Hepatocyte (in vitro differentiated cells): ENCODE results near the gene MAP3K2. TPM values are rescaled to one million over a fixed set of nuclear protein-coding genes. Genes with fewer than 3 reads are reported as not detected.

ENCODE experiments used
- DNase-seq: peaks from one replicate; pipeline ENCODE4 v3.0.0-alpha.2; 2016; ENCODE audit warnings: low spot score
- H2AFZ ChIP-seq: fragments of 200-600 bp; sonication (generic); 2 replicates; pipeline ENCODE4 v1.6.0; 2016; ENCODE audit warnings: antibody characterized with exemption, mild to moderate bottlenecking
- H3K27ac ChIP-seq: fragments of 200-600 bp; sonication (generic); 2 replicates; pipeline ENCODE4 v1.5.1; 2016; ENCODE audit warnings: mild to moderate bottlenecking
- H3K27me3 ChIP-seq: fragments of 200-600 bp; sonication (generic); 2 replicates; pipeline ENCODE4 v1.6.1; 2016
- H3K36me3 ChIP-seq: fragments of 200-600 bp; sonication (generic); replicated peaks from 2 replicates; pipeline ENCODE4 v1.5.1; 2016; ENCODE audit warnings: low read depth; ENCODE audit not compliant: insufficient read depth
- H3K4me1 ChIP-seq: fragments of 200-600 bp; sonication (generic); 2 replicates; pipeline ENCODE4 v1.5.1; 2016; ENCODE audit warnings: mild to moderate bottlenecking, moderate library complexity; ENCODE audit not compliant: insufficient read depth
- H3K4me2 ChIP-seq: fragments of 200-600 bp; sonication (generic); 2 replicates; pipeline ENCODE4 v1.6.0; 2016
- H3K4me3 ChIP-seq: fragments of 200-600 bp; sonication (generic); 2 replicates; pipeline ENCODE4 v1.5.1; 2016; ENCODE audit warnings: mild to moderate bottlenecking
- H3K79me2 ChIP-seq: fragments of 200-600 bp; sonication (generic); 2 replicates; pipeline ENCODE4 v1.6.0; 2017; ENCODE audit warnings: mild to moderate bottlenecking
- H3K9me2 ChIP-seq: fragments of 200-600 bp; sonication (generic); replicated peaks from 2 replicates; pipeline ENCODE4 v1.6.0; 2017; ENCODE audit warnings: mild to moderate bottlenecking; ENCODE audit not compliant: insufficient read depth
- H3K9me3 ChIP-seq: fragments of 200-600 bp; sonication (generic); 2 replicates; pipeline ENCODE4 v1.5.1; 2016; ENCODE audit warnings: low read depth, mild to moderate bottlenecking
- H4K20me1 ChIP-seq: fragments of 200-600 bp; sonication (generic); 2 replicates; pipeline ENCODE4 v1.6.0; 2016; ENCODE audit warnings: mild to moderate bottlenecking; ENCODE audit not compliant: insufficient read depth, poor library complexity, severe bottlenecking
- EZH2 ChIP-seq: fragments of 200-600 bp; sonication (generic); IDR thresholded peaks from 2 replicates; pipeline ENCODE4 v1.6.1; 2016; ENCODE audit warnings: antibody characterized with exemption, mild to moderate bottlenecking, borderline replicate concordance
- EZH2phosphoT487 ChIP-seq: fragments of 200-600 bp; sonication (generic); IDR thresholded peaks from one replicate; pipeline ENCODE4 v1.6.1; 2018; ENCODE audit warnings: antibody characterized with exemption, mild to moderate bottlenecking, low read depth, moderate library complexity; ENCODE audit not compliant: unreplicated experiment, severe bottlenecking
- WGBS: methylation state at CpG from one replicate; pipeline ENCODE4 v1.1.6; 2016; ENCODE audit warnings: low lambda C conversion rate; ENCODE audit errors: missing lambda C conversion rate; 5-methylcytosine and 5-hydroxymethylcytosine counted together
- polyA plus RNA-seq: library from polyadenylated mRNA; unstranded; fragments of >200 nt; fragmentation: Nextera tagmentation; extraction: Ambion mirVana; gene quantifications from 2 replicates; pipeline ENCODE4 v1.2.1, GENCODE V29; 2016
- total RNA-seq: library from RNA; depleted of rRNA; stranded (reverse); fragments of >200 nt; gene quantifications from 2 replicates; pipeline ENCODE4 v1.2.3, GENCODE V29; 2014
- TF ChIP-seq, protein P1 (sequence below): fragments of 200-600 bp; sonication (generic); IDR thresholded peaks from 2 replicates; pipeline ENCODE4 v1.5.1; 2016; ENCODE audit warnings: antibody characterized with exemption, mild to moderate bottlenecking; ENCODE audit not compliant: poor library complexity

MAP3K2 gene
- total and polyA plus RNA-seq, 2 experiments from 2014 or later = 28.5 to 52.5 TPM

DNA sequence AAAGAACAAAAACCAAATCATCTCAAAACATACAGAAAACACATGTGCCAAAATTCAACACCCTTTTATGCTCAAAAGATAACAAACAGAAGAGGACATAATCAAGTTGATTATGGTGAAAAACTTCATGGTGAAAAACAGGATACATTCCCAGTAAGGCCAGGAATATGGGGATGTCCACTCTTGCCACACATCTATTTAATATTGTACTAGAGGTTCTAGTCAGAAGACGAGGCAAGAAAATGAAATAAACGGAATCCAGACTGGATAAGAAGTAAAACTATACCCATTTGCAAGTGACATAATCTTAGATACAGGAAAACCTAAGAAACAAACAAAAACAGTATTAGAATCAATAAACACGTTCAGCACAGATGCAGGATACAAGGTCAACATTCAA is 40.8 kb downstream of the MAP3K2 start:
- no peak for DNase-seq
- H2AFZ ChIP-seq = no peak overlapping the region
- H3K79me2 ChIP-seq = peaks cover 99% of the 10 kb centered on the region
- no peaks in the 10 kb centered on the region for H3K27me3 ChIP-seq
- no peak for TF ChIP-seq EZH2
- TF ChIP-seq, protein P1, sequence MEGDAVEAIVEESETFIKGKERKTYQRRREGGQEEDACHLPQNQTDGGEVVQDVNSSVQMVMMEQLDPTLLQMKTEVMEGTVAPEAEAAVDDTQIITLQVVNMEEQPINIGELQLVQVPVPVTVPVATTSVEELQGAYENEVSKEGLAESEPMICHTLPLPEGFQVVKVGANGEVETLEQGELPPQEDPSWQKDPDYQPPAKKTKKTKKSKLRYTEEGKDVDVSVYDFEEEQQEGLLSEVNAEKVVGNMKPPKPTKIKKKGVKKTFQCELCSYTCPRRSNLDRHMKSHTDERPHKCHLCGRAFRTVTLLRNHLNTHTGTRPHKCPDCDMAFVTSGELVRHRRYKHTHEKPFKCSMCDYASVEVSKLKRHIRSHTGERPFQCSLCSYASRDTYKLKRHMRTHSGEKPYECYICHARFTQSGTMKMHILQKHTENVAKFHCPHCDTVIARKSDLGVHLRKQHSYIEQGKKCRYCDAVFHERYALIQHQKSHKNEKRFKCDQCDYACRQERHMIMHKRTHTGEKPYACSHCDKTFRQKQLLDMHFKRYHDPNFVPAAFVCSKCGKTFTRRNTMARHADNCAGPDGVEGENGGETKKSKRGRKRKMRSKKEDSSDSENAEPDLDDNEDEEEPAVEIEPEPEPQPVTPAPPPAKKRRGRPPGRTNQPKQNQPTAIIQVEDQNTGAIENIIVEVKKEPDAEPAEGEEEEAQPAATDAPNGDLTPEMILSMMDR = no peak
- no peak for TF ChIP-seq EZH2phosphoT487
- no peaks in the 10 kb centered on the region for H3K9me2 ChIP-seq
- no peak overlapping the region for H3K4me3 ChIP-seq
- no peak overlapping the region for H3K27ac ChIP-seq
- no peaks in the 10 kb centered on the region for H3K36me3 ChIP-seq
- H3K9me3 ChIP-seq = no peaks in the 10 kb centered on the region
- H4K20me1 ChIP-seq = peaks cover 11% of the 10 kb centered on the region
- WGBS = 93% methylated on average over 3 of the region's 3 CpGs
- no peak overlapping the region for H3K4me2 ChIP-seq
- no peaks in the 10 kb centered on the region for H3K4me1 ChIP-seq

DNA sequence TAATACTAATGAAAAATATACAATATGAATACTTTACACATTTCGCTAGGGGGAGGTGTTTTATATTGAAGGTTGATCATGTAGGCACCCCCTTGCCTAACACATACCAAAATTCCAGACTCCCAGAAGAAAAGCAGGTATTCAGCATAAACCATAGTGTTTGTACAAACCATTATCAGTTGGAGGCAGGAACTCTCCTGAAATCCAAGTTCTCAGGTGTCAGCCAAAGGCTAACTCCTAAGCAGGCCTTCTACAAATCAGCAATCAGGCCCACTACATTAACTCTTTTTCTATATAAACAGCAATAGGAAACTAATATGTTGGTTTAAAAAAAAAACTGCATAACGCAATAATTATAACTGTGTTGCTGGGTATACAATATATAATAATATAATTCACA is 44.5 kb downstream of the MAP3K2 start:
- H4K20me1 ChIP-seq = peaks cover 11% of the 10 kb centered on the region
- no peaks in the 10 kb centered on the region for H3K4me1 ChIP-seq
- H3K9me2 ChIP-seq = no peaks in the 10 kb centered on the region
- H3K27ac ChIP-seq = no peak overlapping the region
- H3K9me3 ChIP-seq = no peaks in the 10 kb centered on the region
- H3K79me2 ChIP-seq = peaks cover 75% of the 10 kb centered on the region
- WGBS = 96% methylated on average over 2 of the region's 2 CpGs
- no peak for DNase-seq
- no peaks in the 10 kb centered on the region for H3K27me3 ChIP-seq
- no peaks in the 10 kb centered on the region for H3K36me3 ChIP-seq
- no peak overlapping the region for H3K4me3 ChIP-seq
- no peak for TF ChIP-seq EZH2
- TF ChIP-seq, protein P1 = no peak
- H3K4me2 ChIP-seq = no peak overlapping the region
- H2AFZ ChIP-seq = no peak overlapping the region

DNA sequence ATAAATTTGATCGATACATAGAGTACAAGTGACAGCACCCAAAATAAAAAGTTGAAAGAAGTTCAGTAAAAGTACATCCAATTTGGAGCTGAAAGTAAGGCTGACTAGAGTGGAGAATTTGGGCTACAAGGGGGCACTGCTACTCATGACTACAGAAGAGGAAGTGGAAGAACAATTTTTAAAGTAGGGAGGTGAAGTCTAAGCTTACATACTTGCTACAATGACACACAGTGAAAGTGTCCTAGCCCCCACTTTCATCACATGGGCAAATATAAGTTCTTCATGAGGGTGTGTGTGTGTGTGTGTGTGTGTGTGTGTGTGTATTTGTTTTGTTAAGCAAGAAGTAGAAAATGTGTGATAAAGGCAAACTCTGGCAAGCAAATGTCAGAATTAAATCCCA is 45.7 kb downstream of the MAP3K2 start:
- H3K79me2 ChIP-seq = peaks cover 63% of the 10 kb centered on the region
- DNase-seq = no peak
- H3K9me3 ChIP-seq = no peaks in the 10 kb centered on the region
- no peak overlapping the region for H3K4me2 ChIP-seq
- WGBS = 97% methylated on average over 1 of the region's 1 CpG
- H4K20me1 ChIP-seq = peaks cover 11% of the 10 kb centered on the region
- H3K36me3 ChIP-seq = no peaks in the 10 kb centered on the region
- H3K4me1 ChIP-seq = no peaks in the 10 kb centered on the region
- no peaks in the 10 kb centered on the region for H3K9me2 ChIP-seq
- no peaks in the 10 kb centered on the region for H3K27me3 ChIP-seq
- no peak overlapping the region for H3K27ac ChIP-seq
- H2AFZ ChIP-seq = no peak overlapping the region
- TF ChIP-seq EZH2 = no peak
- TF ChIP-seq, protein P1 = no peak
- no peak for TF ChIP-seq EZH2phosphoT487
- no peak overlapping the region for H3K4me3 ChIP-seq

DNA sequence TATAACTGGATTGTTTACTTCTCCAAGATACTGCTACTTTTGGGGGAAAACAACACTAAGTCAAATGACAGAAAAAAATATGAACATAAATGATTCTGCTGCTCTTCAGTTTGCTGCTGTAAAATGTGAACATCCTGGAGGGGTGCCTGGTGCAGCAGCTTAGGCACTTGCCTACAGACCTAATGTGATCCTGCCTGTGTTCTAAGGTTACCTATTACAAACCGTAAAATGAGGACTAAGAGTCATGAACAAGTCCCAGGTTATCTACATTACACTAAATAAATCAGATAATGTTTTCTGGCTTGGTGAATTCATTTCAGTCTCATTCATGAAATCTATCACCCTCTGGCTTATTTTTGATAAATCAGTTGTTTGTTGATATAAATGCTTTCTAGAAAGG is 55.4 kb downstream of the MAP3K2 start:
- H3K27ac ChIP-seq = no peak overlapping the region
- H3K9me2 ChIP-seq = no peaks in the 10 kb centered on the region
- H3K9me3 ChIP-seq = no peaks in the 10 kb centered on the region
- H3K4me3 ChIP-seq = no peak overlapping the region
- TF ChIP-seq EZH2 (no peak), EZH2phosphoT487 (no peak)
- TF ChIP-seq, protein P1 = no peak
- H3K27me3 ChIP-seq = no peaks in the 10 kb centered on the region
- H4K20me1 ChIP-seq = no peaks in the 10 kb centered on the region
- H3K4me2 ChIP-seq = no peak overlapping the region
- DNase-seq = no peak
- no peak overlapping the region for H2AFZ ChIP-seq
- no peaks in the 10 kb centered on the region for H3K4me1 ChIP-seq
- H3K79me2 ChIP-seq = no peaks in the 10 kb centered on the region
- WGBS = 81% methylated on average over 1 of the region's 1 CpG
- no peaks in the 10 kb centered on the region for H3K36me3 ChIP-seq
